Islet precursor cell (in vitro differentiated cells): ENCODE results near the gene TREM2.
A peak's percentile ranks its signal among the peaks of the same experiment; 100 is the strongest.

Experiments used
- DNase-seq: peaks from one replicate; pipeline ENCODE4 v3.0.0-alpha.2; 2018

The TREM2 gene

GRCh38 chr6:41182069-41183034 is 19.4 kb upstream of the TREM2 start:
- peak; percentile 80 for DNase-seq

- DNase-seq: no peak
Observed at GRCh38 chr6:41181566-41181965, 18.6 kb upstream of the TREM2 start.

GRCh38 chr6:41179163-41179562 is 16.2 kb upstream of the TREM2 start:
- no peak for DNase-seq

- DNase-seq: no peak
Observed at GRCh38 chr6:41177695-41178094, 14.8 kb upstream of the TREM2 start.

GRCh38 chr6:41177287-41177686 is 14.4 kb upstream of the TREM2 start:
- DNase-seq: peak; percentile 16

GRCh38 chr6:41176189-41176588 is 13.3 kb upstream of the TREM2 start:
- DNase-seq: peak; percentile 22

GRCh38 chr6:41175084-41175483 is 12.2 kb upstream of the TREM2 start:
- no peak for DNase-seq

- DNase-seq: no peak
Observed at GRCh38 chr6:41174610-41175009, 11.7 kb upstream of the TREM2 start.

GRCh38 chr6:41171908-41172307 is 9.0 kb upstream of the TREM2 start:
- DNase-seq: peak; percentile 15

- peak; percentile 34 for DNase-seq
Observed at GRCh38 chr6:41170547-41171160, 7.7 kb upstream of the TREM2 start.

GRCh38 chr6:41167173-41167963 is 4.5 kb upstream of the TREM2 start:
- DNase-seq: peak; percentile 81

GRCh38 chr6:41164551-41165120 is 1.7 kb upstream of the TREM2 start:
- no peak for DNase-seq

GRCh38 chr6:41163419-41163717 is 452 bp upstream of the TREM2 start:
- DNase-seq: peak; percentile 52

GRCh38 chr6:41161851-41162552 is 914 bp downstream of the TREM2 start:
- DNase-seq: no peak

GRCh38 chr6:41161380-41161779 is 1.5 kb downstream of the TREM2 start:
- no peak for DNase-seq

GRCh38 chr6:41160933-41161332 is 2.0 kb downstream of the TREM2 start:
- no peak for DNase-seq

- DNase-seq: no peak
Observed at GRCh38 chr6:41159415-41160082, 3.4 kb downstream of the TREM2 start.

GRCh38 chr6:41157323-41157722 is 5.6 kb downstream of the TREM2 start:
- no peak for DNase-seq

- DNase-seq: no peak
Observed at GRCh38 chr6:41156771-41157170, 6.1 kb downstream of the TREM2 start.

- no peak for DNase-seq
Observed at GRCh38 chr6:41156001-41156400, 6.9 kb downstream of the TREM2 start.

GRCh38 chr6:41155132-41155805 is 7.6 kb downstream of the TREM2 start:
- DNase-seq: no peak
